ENCODE measurements around the gene WTIP. TPM values are rescaled to one million over a fixed set of nuclear protein-coding genes. Genes with fewer than 3 reads are reported as not detected.

Gene WTIP
- total and polyA plus RNA-seq, 2 of the 13 experiments (the other 11 are each of a cell fraction or from before 2014, with no cell fraction given), result 15.0 to 18.1 TPM

- peak; percentile 69 for TF ChIP-seq ZNF687 (CRISPR knock-in tag; IDR thresholded peaks at IDR 0.05)
- no peak for TF ChIP-seq TMF1 (CRISPR knock-in tag; IDR thresholded peaks at IDR 0.05; ENCODE audit: low read depth)
- no peak for TF ChIP-seq SOX5 (CRISPR knock-in tag; IDR thresholded peaks at IDR 0.05; ENCODE audit: borderline replicate concordance)
- no peak for TF ChIP-seq ZBTB20 (CRISPR knock-in tag; IDR thresholded peaks at IDR 0.05; ENCODE audit: borderline replicate concordance, low read depth)
- TF ChIP-seq FOXA1 (IDR thresholded peaks at IDR 0.05), result no peak
- no peak for TF ChIP-seq FOXA1 (CRISPR knock-in tag; IDR thresholded peaks at IDR 0.05)
- TF ChIP-seq TGIF2 (CRISPR knock-in tag; IDR thresholded peaks at IDR 0.05), result no peak
- no peak for TF ChIP-seq PRDM15 (CRISPR knock-in tag; IDR thresholded peaks at IDR 0.05)
- TF ChIP-seq MATR3 (CRISPR knock-in tag; IDR thresholded peaks at IDR 0.05), result no peak
- 0 out of 2 replicates have a peak, but pooled peaks have one; percentile 43 for TF ChIP-seq ZNF740 (CRISPR knock-in tag; IDR thresholded peaks at IDR 0.05)
- 0 out of 2 replicates have a peak, but pooled peaks have one; percentile 35 for TF ChIP-seq ZNF205 (CRISPR knock-in tag; IDR thresholded peaks at IDR 0.05)
- no peak for TF ChIP-seq ZZZ3 (CRISPR knock-in tag; IDR thresholded peaks at IDR 0.05; ENCODE audit: borderline replicate concordance)
- no peak for TF ChIP-seq E2F1 (CRISPR knock-in tag; IDR thresholded peaks at IDR 0.05)
- peak; percentile 39 for TF ChIP-seq AGO1 (IDR thresholded peaks at IDR 0.05; ENCODE audit: low read depth, low read length, poor library complexity, severe bottlenecking)
- no peak for TF ChIP-seq ZC3H4 (CRISPR knock-in tag; IDR thresholded peaks at IDR 0.05; ENCODE audit: borderline replicate concordance)
- TF ChIP-seq ZNF784 (CRISPR knock-in tag; IDR thresholded peaks at IDR 0.05; ENCODE audit: borderline replicate concordance), result no peak
- TF ChIP-seq NONO (IDR thresholded peaks at IDR 0.05), result no peak
- TF ChIP-seq NONO (CRISPR knock-in tag; conservative IDR thresholded peaks at IDR 0.05), result no peak
- TF ChIP-seq DNMT1 (CRISPR knock-in tag; IDR thresholded peaks at IDR 0.05), result no peak
Measured at GRCh38 chr19:34501339-34502320, 20.1 kb downstream of the WTIP start (continued).
